Left renal cortex interstitium (tissue), 4 donors: Measurements from ENCODE around the gene RTEL1. TPM values are rescaled to one million over a fixed set of nuclear protein-coding genes. Genes with fewer than 3 reads are reported as not detected.

ENCODE experiments used
- DNase-seq, 4 donors: peaks; one replicate each; pipeline ENCODE4 v3.0.0-alpha.2; 2013; ENCODE audit warnings: low read depth in 4 of 4, low spot score in 2 of 4, missing footprints in 1 of 4
- polyA plus RNA-seq, 4 donors: library from polyadenylated mRNA; unstranded; fragments of 120-200 nt; gene quantifications; one replicate each; pipeline ENCODE4 v1.2.1, GENCODE V29; 2013; ENCODE audit not compliant: insufficient read length in 4 of 4

Gene RTEL1
- polyA plus RNA-seq, 4 donors: 14.0 to 26.9 (median 19.3) TPM

GRCh38 chr20:63685269-63686026 lies 27.3 kb downstream of the RTEL1 start:
- DNase-seq: no peak

- no peak for DNase-seq
These were observed 28.0 kb downstream of the RTEL1 start for GRCh38 chr20:63686094-63686491.

DNA sequence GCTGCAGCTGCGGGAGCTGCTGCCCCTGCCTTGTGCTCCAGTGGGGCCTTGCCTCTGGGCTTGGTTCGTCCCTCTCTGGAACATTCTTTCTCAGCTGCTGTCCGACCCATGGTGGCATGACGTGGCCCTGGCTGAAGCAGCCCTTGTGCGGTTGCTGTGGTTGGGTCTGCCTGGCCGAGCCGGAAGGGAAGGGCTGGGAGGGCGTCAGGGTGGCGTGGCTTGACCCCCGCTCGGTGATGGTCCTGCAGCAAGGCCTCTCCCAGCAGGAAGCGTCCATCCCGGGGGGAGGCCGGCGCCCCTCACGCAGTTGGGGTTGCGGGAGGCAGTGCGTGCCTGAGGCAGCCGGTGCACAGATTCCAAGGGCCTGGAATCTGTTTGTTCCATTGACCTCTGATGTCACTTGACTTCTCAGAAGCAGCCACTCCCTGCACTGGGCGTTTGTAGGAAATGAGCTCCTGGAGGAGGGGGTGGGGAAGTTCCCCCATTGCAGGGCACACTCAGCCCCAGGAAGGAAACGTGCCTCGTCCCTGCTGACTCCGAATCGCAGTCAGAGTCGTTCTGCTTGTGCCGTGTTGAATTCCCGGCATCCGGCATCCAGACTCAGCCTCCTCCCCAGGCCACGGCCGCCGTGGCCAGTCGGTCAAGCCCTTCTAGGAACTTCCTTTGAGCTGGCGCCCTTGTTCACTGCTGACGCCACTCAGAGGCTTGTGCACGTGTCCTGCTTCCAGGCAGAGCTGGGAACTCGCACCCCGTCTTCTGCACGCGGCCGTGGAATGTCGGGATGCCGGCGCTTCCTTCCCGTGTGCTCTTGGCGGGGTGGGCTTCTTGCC lies 28.6 kb downstream of the RTEL1 start:
- no peak for DNase-seq

GRCh38 chr20:63687419-63688178 lies 29.5 kb downstream of the RTEL1 start:
- DNase-seq: no peak

GRCh38 chr20:63688228-63689045 lies 30.3 kb downstream of the RTEL1 start:
- no peak for DNase-seq

DNA sequence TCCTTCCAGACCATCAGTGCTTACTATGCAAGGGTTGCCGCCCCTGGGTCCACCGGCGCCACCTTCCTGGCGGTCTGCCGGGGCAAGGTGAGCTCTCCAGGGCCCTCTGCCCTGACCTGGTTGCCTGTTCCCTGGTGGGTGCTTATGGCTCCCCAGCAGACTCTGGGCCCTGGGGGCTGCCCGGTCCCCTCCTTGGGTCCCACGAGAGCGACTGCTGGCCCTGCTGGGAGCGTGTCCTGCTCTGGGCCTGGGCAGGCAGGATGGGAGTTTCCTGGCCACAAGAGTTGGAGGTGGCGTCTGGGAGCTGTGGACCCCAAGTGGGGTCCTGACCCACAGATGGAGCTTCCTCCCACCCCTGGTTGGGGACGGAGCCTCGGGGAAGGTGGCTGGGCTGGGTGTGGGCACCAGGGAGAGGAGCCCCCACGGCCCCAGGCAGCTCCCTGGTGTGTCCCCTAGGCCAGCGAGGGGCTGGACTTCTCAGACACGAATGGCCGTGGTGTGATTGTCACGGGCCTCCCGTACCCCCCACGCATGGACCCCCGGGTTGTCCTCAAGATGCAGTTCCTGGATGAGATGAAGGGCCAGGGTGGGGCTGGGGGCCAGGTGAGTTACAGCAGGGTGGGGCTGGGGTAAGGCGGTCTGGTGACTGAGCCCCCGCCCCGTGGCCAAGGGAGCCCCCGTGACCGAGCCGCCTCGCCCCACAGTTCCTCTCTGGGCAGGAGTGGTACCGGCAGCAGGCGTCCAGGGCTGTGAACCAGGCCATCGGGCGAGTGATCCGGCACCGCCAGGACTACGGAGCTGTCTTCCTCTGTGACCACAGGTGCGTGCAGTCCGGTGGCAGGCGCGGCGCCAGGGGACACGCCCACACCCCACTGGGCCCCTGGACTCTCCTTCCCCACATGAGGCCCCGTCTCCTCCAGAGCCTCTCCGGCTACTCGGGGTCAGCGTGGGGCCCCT lies 31.2 kb downstream of the RTEL1 start:
- no peak for DNase-seq

- DNase-seq: no peak
These were observed 32.1 kb downstream of the RTEL1 start for GRCh38 chr20:63690003-63690897.

- no peak for DNase-seq
These were observed 33.0 kb downstream of the RTEL1 start for GRCh38 chr20:63690898-63691710.

DNA sequence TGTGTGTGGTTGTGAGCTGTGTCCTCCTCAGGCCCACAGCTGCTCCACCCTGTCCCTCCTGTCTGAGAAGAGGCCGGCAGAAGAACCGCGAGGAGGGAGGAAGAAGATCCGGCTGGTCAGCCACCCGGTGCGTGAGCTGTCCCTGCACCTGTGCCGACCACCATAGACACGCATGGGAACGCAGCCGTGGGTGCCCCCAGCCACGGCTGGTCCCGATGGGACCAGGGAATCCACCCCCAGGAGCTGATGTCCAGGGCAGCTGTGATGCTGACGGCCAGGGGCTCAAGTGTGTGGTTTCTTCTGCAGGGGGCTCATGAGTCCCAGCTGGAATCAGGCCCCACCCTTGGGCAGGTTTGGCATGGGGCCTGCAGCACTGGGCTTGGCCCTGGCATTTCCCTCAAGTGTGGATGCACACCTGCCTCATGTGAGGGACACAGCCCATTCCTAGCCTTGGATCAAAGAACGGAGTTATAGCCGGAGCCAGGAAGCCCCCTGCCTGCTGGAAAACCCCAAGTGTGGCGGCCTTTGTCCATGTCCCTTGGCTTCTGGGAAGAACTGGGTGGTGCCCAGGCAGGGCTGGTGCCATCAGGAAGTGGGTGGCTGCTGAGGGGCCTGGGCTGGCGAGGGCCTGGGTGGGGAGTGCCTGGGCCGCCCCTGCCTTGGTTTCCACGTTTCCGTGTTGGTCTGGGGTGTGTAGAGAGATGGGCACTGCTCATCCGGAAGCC lies 33.8 kb downstream of the RTEL1 start:
- DNase-seq: no peak

DNA sequence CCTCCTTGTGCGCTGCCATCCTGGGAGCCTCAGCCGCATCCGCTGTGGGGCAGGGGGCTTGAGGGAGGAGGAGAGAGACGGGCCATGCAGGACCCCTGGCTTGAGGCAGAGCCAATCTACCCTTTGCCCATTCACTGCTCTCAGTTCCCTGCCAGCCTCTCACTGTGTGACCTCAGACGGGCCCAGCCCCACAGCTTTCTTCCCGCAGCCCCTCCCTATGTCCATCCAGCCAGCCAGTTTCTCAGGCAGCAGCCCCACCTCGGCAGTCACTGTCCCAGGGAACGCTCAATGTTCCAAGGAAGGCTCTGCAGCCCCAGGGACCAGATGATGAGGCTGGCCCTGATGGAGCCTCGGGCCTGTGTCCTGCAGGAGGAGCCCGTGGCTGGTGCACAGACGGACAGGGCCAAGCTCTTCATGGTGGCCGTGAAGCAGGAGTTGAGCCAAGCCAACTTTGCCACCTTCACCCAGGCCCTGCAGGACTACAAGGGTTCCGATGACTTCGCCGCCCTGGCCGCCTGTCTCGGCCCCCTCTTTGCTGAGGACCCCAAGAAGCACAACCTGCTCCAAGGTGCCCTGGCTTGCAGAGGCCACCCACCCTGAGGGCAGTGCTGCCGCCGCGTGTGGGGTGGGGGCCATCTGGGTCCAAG lies 34.4 kb downstream of the RTEL1 start:
- no peak for DNase-seq

DNA sequence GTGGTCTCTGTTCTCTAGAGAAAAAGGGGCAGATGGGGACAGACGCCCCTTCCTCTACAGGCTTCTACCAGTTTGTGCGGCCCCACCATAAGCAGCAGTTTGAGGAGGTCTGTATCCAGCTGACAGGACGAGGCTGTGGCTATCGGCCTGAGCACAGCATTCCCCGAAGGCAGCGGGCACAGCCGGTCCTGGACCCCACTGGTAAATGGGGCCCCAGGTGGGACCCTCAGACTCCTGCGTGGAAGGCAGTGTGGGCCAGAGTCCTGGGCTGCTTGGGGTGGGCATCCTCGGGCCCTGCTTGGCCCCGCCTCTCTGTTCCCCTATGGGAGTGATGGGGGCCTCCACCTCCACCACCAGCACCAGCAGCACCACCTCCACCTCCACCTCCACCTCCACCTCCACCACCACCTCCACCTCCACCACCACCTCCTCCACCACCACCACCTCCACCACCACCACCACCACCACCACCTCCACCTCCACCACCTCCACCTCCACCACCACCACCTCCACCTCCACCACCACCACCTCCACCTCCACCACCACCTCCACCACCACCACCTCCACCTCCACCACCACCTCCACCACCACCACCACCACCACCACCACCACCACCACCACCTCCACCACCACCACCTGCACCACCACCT lies 35.1 kb downstream of the RTEL1 start:
- no peak for DNase-seq

DNA sequence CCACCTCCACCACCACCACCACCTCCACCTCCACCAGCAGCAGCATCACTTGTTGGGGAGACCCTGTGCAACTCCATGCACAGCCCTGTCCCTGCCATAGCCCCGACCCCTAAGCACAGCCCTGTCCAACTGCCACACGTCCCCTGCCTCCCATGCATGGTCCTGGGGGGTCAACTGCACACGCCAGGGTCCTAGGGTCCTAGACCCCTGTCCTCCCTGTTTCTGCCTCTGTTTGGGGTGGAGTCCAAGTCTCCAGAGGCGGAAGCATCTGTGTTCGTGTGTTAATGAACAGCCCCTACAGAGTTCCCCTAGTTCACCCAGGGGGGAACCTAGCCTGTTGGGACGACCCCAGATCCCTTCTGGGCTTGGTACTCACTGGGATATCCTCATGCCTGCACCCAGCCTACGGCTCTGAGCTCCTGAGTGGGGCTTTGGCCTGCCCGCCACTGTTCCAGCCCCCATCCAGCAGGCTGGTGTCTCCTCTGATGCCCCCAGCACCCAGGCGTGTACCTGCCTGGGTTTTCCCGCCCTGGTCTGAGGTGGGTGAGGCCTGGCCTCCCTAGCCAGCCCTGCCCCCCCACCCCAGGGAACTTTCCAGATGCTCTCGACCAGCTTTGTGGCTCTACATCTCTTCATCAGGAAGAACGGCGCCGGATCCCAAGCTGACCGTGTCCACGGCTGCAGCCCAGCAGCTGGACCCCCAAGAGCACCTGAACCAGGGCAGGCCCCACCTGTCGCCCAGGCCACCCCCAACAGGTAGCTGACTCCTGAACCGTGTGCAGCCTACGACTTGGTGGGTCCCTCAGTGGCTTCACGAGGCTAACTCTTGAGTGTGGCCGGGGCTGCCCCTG lies 35.8 kb downstream of the RTEL1 start:
- no peak for DNase-seq

DNA sequence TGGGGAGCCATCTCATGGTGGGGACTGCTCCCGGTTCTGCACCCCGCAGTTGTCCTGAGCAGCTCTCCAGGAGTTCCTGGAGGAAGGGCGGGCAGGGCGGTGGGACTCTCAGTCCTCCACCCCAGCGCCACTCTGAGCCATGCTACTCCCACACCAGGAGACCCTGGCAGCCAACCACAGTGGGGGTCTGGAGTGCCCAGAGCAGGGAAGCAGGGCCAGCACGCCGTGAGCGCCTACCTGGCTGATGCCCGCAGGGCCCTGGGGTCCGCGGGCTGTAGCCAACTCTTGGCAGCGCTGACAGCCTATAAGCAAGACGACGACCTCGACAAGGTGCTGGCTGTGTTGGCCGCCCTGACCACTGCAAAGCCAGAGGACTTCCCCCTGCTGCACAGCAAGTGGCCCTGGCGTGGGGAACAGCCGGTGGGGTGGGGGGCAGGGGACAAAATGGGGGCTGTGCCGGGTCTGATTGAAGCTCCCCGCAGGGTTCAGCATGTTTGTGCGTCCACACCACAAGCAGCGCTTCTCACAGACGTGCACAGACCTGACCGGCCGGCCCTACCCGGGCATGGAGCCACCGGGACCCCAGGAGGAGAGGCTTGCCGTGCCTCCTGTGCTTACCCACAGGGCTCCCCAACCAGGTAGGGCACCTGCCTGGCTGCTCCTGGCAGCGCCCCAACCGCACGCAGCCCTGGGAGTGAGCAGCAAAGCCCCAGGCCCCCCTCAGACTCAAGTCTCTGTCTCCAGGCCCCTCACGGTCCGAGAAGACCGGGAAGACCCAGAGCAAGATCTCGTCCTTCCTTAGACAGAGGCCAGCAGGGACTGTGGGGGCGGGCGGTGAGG lies 36.7 kb downstream of the RTEL1 start:
- no peak for DNase-seq
